ENCODE results near the gene CCDC149. TPM values are rescaled to one million over a fixed set of nuclear protein-coding genes. Genes with fewer than 3 reads are reported as not detected.

Gene CCDC149
- total RNA-seq, 2 donors from 2014 or later = 14.9 to 19.5 TPM

GRCh38 chr4:24770032-24770584 is 142.7 kb downstream of the CCDC149 start:
- intact Hi-C loops (cut with DNase I) = no loop called here
- DNase-seq (no peak), ATAC-seq (no peak)

- ATAC-seq = no peak
- no peak for DNase-seq
- intact Hi-C loops (cut with DNase I) = no loop called here
These were observed 143.3 kb downstream of the CCDC149 start for GRCh38 chr4:24769571-24769970.

DNA sequence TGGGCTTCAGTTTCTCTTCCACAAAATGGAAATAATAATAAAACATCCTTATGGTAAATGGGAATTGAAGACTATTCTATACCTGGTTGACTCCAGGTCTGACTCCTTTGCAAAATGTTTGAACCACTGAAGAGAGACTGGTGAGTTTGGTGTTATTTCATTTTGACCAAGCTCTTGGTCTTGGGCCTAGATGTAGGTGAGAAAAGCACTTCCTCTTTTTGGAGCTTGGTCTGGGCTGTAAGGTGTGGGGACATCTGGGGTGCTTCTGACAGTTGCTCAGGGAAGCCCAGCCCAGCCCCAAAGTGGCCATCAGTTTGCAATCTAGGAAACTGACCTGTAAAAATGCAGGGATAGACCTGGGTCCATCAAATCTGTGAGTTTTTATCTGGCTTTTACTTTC is 144.2 kb downstream of the CCDC149 start:
- no peak for ATAC-seq
- intact Hi-C loops (cut with DNase I) = no loop called here
- DNase-seq = no peak

- DNase-seq = no peak
- no peak for ATAC-seq
- intact Hi-C loops (cut with DNase I) = no loop called here
These were observed 144.8 kb downstream of the CCDC149 start for GRCh38 chr4:24768006-24768405.

- intact Hi-C loops (cut with DNase I) = no loop called here
- ATAC-seq (no peak), DNase-seq (no peak)
These were observed 147.4 kb downstream of the CCDC149 start for GRCh38 chr4:24765376-24765988.

GRCh38 chr4:24764345-24764744 is 148.5 kb downstream of the CCDC149 start:
- ATAC-seq (no peak), DNase-seq (no peak)
- intact Hi-C loops (cut with DNase I) = no loop called here

- intact Hi-C loops (cut with DNase I) = no loop called here
- ATAC-seq (peak; percentile 41 to 77), DNase-seq (no peak)
These were observed 149.1 kb downstream of the CCDC149 start for GRCh38 chr4:24763631-24764297.

Other genes with a start within 250 kb of the CCDC149 start
- 100 to 1,000 TPM in 1 of 2 donors, 10 to 100 TPM in 1; 69.4 to 120 TPM for gene SOD3, start 117.5 kb downstream of the CCDC149 start, total RNA-seq
- 1 to 10 TPM; 5.3 to 7.4 TPM for gene LGI2, start 117.9 kb upstream of the CCDC149 start, total RNA-seq
- gene SEPSECS, start 247.4 kb upstream of the CCDC149 start, total RNA-seq = 1 to 10 TPM; 3.5 to 4.4 TPM